IPS-NIHi7 (cell line): ENCODE results near the gene TBCK.
A peak's percentile ranks its signal among the peaks of the same experiment; 100 is the strongest.

ENCODE experiments used
- DNase-seq: peaks from one replicate; pipeline ENCODE4 v3.0.0; 2012; ENCODE audit warnings: mixed read lengths; ENCODE audit errors: extremely low spot score

The TBCK gene

DNA sequence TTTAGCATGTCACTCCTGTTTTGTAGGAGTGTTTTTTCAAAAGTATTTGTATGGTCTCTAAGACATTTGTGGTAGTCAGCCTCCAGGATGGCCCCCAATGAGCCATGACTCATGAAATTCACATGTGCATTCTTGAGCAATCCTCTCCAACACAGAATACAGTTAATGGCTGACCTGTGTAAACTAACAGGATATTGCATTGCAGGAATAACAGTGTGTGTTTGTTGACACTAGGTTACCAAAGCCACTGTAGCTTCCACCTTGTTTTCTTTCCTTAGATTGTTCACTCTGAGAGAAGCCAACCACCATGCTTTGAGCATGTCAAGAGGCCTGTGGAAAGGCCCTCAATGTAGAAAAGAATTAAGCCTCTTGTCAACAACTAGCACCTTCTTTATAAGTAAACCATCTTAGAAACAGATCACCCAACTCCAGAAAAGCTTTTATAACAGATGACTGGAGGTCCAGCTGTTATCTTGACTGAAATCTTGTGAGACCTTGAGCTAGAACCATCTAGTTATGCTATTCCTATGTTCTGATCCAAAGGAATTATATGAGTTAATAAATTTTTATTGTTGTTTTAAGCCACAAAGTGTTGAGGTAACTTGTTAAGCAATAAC lies 28.5 kb downstream of the TBCK start:
- DNase-seq = no peak

DNA sequence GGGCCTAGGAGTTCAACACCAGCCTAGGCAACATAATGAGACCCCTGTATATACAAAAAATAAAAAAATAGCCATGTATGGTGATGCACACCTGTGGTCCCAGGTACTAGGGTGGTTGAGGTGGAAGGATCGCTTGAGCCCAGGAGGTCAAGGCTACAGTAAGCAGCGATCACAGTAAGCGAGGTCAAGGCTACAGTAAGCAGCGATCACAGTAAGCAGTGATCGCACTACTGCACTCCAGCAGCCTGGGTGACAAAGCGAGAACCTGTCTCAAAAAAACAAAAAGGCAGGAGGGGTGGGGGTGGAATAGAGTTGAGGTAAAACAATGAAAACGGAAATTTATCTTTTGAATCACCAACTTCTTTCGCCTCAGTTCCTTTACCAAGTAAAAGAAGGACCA lies 29.4 kb downstream of the TBCK start:
- DNase-seq = no peak

DNA sequence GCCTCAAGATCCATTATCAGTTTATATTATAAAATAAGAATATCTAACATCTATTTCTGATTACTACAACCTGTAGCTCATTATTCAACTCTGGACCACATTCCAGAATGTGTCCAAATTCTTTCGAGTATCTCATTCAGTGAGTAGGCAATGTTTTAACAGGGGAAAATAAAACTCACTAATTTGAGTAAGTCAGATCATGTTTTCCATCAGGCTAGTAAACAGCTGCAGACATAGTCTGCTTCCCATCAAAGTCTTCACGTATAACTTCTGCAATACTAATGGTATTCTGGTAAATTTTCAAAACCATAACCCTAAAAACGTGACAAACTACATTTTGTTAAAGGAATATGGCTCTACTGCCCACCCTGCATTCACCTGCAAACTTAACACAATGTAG lies 31.8 kb downstream of the TBCK start:
- DNase-seq = no peak

DNA sequence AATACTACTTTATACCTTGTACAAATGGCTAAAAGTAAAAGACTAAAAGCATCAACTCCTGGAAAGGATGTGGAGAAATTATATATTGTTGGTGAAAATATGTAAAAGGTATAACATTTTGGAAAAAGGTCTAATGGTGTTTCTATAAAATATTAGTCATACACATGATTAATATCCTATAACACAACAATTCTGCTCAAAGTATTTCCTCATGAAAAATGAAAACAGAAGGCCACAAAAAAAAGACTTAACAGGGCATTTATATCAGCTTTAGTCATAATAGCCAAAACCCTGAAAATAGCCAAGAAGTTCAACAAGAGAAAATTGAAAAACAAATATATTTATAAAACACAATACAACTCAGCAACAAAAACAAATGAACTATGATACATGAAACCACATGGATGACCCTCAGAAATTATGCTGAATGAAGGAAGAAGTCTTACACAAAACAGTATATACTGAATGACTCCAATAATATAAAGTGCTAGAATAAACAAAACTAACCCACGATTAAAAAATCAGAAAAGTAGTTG lies 38.8 kb downstream of the TBCK start:
- no peak for DNase-seq

DNA sequence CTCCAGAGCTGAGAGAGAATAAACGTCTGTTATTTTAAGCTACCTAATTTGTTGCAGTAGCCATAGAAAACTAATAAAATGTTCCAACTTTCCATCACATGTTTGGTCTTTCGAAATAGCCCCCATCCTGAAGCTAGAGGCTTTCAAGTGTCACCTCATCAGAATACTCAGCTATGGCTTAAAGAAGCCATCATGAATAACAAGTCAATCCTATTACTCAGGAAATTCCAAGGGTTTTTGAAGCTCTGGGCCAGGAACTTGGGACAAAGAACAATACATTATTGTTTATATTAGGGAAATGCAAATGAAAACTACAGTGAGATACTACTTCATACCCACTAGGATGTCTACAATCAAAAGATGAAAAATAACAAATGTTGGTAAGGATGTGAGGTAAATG lies 42.2 kb downstream of the TBCK start:
- DNase-seq = no peak

- DNase-seq = no peak
Observed at GRCh38 chr4:106270736-106271135, 45.3 kb downstream of the TBCK start.

GRCh38 chr4:106269711-106270110 lies 46.3 kb downstream of the TBCK start:
- no peak for DNase-seq

DNA sequence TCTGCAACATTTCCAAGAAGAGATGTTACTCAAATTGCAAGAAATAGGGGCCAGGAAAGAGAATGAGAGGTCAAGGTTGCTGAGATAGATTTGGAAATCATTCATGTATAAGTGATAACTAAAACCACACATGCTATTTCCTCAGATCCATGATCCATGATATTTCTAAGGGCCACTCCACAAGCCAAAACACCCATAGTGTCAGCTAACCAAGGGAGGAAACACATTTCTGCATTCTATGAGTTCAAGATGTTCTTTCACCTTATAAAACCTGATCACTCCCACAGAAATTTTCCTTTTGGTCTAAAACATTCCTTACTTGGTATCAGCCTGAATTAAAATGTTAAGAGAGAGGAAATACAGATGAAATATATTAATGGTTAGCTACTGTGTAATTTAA lies 47.2 kb downstream of the TBCK start:
- DNase-seq = no peak

- DNase-seq = peak; percentile 15
Observed at GRCh38 chr4:106266201-106266600, 49.8 kb downstream of the TBCK start.

GRCh38 chr4:106264331-106264728 lies 51.7 kb downstream of the TBCK start:
- no peak for DNase-seq

DNA sequence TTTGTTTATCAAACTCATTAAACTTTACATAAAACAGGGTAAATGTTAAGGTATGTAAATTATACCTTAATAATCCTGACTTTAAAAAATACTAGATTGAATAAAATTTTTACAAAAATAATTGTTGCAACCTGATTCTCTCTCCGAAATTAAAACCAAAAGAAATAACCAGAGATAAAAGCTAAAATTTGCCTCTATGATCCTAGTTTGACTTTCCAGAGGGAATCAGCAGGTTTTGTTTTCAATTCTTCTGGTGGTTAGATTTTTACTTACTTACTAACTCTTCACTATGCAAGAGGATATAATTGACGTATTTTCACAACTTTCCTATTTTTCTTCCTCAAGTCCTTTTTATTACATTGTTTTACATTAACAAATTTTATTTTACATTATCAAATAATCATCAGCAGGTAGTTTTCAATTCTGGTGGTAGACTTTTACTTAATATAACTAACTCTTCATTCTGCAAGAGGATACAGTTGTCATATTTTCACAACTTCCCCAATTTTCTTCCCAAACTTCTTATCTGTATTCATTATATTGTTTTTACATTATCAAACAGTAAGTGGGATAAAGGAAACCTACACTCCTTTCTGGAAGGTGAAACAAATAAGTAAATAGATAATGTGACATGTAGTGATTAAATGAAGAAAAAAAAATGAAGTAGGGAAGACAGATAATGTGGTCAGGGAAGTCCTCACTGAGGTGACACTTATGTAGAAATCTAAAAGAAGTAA lies 52.2 kb downstream of the TBCK start:
- DNase-seq = no peak

DNA sequence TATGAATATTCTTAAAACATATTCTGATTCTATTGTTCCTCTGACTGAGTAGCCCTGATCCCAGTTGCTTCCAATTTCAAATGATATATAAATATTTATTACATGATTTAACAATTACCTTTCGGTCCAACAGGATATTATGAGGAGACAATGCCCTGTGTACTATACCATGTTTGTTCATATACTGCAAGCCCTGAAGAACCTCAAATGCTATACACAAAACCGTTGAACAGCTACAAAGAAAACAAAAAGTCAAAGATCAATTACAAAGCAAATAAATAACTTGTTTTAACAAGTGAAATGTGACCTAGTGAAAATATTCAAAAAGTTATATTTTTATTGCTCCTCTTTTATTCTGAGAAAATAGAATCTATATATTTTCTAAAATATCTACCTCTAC lies 54.0 kb downstream of the TBCK start:
- no peak for DNase-seq

GRCh38 chr4:106258145-106259045 lies 57.6 kb downstream of the TBCK start:
- DNase-seq = no peak

GRCh38 chr4:106256190-106256589 lies 59.8 kb downstream of the TBCK start:
- DNase-seq = no peak

GRCh38 chr4:106255195-106255594 lies 60.8 kb downstream of the TBCK start:
- DNase-seq = no peak

DNA sequence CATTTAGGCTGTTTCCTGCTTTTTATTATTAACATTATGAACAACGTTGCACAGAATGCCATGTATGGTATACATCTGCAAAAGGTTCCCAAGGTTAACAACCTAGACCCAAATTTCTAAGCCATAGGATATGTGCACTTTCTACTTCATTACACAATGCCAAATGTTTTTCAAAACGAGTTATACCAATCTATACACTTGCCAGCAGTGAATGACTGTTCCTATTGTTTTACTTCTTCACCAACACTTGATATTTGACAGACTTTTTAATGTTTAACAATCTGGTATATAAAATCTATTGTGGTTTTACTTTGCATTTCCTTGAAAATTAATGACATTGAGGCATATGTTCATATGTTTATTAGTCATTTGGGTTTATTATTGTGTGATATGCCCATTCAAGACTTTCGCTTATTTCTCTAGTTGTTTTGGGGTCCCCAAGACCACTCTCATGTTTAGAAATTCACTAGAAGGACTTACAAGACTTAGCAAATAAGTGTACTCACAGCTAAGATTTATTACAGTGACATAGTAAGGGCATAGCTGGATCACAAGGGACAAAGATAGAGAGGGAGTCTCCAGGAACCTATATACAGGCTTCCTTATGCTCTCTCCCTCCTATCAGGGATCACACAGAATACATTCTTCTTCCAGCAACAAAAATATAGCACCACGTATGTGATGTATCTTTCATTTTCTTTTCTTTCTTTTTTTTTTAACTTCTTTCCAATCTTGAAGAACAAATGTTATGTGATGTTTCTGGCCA lies 62.5 kb downstream of the TBCK start:
- no peak for DNase-seq

GRCh38 chr4:106247600-106247999 lies 68.4 kb downstream of the TBCK start:
- no peak for DNase-seq

- no peak for DNase-seq
Observed at GRCh38 chr4:106246441-106246840, 69.6 kb downstream of the TBCK start.

DNA sequence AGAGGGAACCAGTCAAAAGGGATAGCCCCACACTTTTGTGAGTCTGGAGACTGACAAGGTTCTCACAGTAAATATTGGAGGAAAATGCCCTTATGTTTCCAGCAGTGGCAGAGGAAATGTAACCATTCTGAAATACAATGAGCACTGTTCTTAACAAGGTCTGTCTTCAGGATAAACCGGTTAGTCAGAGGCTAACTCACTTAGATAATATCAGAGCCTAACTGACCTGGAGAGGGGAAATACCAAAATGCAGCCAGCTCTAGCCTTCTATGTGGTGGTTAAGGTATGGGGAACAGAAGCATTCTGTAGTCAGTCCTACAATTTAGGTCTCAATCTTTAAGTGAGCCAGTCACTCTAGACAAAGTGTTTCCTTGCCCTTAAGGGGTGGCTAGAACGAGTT lies 70.8 kb downstream of the TBCK start:
- DNase-seq = no peak

- no peak for DNase-seq
Observed at GRCh38 chr4:106240699-106241098, 75.3 kb downstream of the TBCK start.

GRCh38 chr4:106238820-106239420 lies 77.1 kb downstream of the TBCK start:
- peak; percentile 65 for DNase-seq
